Inferior parietal cortex (tissue), 1 donor: Measurements from ENCODE around the gene NR2F1.
"Not testable (repeated sequence)": the region's sequence is repeated elsewhere in the genome, so short reads cannot be mapped to it uniquely, and the experiment has no call there.

Source experiments
- DNase-seq: peaks from one replicate; pipeline ENCODE4 v3.0.0-alpha.2; 2016; ENCODE audit errors: extremely low spot score

Gene NR2F1

DNA sequence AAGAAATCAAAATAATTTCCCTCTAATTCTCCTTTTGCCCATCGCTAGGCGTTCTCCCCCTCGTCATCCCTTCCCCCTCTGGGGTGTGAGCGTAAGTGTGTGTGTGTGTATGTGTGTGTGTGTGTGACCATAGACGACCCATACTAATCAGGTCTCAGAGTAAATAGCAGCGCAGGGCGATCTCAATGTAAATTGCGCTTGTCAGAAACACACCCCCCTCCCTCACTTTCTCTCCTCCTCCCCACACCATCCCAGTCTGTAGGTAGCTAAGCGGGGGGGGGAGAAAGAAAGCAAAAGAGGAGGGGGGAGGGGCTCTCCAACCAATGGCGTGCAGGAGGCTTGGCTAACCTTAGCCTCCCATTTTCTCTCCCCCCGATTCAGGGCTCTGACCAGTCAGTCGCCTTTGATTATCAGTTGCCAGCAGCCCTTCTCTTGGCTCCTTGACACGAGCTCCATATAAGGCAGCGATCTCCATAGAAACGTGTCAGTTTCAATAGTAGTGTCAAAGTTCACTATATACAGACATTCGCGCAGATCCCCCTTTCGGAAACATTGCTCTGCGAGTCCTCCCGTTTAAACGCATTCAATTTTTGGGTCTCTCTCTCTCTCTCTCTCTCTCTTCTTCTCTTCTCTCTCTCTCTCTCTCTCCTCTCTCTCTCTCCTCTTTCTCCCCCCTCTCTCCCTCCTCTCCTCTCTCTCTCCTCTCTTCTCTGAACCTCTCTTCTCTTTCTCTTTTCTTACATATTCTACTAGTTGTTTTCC, at the start of gene NR2F1:
NR2F1 (plus strand) TSS at position 546 of the 762 bp plus-strand sequence. CDS start 1,802 bp downstream, outside the sequence.
- DNase-seq = peak; percentile 78

DNA sequence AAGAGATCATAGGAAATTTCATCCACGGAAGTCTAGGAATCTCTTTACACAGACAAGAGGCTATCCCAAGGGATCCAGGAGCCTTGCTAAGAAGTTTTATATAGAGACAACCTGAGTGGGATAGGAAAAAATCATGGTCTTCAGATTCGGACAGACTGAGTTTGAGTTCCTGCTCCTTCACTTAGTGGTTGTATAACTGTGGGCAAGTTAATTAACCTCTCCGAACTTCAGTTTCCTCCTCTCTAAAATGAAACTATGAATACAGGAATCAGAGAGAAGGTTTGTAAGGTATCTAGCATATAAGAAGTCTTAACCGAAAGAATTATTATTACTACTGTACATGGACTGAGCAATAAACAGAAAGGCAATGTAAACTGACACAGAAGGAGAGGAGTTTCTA, 37.1 kb upstream of the NR2F1 start:
- DNase-seq = no peak

DNA sequence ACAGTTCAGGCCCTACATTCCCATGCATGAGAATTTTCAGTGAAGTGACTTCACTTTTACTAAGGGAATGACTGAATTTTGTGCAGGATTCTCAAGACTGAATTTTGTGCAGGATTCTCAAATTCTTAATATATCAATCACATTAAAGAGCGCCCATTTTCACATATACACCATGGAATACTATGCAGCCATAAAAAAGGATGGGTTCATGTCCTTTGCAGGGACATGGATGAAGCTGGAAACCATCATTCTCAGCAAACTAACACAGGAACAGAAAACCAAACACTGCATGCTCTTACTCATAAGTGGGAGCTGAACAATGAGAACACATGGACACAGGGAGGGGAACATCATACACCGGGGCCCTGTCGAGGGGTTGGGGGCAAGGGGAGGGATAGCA, 33.4 kb upstream of the NR2F1 start:
- not testable (repeated sequence) for DNase-seq

DNA sequence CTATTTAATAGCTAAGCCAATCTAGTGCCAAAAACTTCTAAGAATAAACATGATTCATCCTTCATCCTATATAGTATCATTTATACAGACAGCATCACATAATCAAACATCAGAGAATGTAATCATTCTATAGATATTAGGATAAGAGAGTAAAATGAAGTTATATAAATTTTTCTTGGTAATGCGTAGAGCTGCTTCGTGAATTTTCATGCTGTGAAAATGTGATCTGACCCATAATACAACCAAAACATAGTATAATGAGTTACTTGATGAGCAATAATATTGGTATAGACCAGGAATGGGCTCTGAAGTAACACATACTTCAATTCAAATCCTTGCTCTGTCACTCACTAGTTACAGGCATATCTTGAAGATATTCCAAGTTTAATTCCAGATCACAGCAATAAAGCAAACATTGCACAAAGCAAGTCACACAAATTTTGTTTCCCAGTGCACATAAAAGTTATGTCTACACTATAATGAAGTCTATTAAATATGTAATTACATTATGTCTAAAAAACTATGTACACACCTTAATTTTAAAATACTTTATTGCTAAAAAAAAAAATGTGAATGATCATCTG, 25.9 kb upstream of the NR2F1 start:
- DNase-seq = peak; percentile 1

DNA sequence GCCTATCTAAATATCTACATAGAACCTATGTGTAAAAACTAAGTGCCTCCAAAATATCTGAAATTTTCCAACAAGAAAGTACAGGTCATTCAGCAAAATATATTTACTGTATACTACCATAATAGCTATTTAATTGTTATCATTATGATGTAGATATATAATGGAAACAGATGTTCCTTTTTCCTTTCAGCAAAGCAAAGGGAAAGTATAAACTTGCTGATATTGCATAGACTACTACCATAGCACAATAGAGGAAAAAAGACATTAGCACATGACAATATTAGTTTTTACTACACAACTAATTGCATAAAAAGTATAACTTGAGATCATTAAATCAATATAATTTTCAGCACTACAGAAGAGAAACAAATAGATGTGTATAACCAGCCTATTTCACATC, 16.9 kb upstream of the NR2F1 start:
- DNase-seq = no peak

DNA sequence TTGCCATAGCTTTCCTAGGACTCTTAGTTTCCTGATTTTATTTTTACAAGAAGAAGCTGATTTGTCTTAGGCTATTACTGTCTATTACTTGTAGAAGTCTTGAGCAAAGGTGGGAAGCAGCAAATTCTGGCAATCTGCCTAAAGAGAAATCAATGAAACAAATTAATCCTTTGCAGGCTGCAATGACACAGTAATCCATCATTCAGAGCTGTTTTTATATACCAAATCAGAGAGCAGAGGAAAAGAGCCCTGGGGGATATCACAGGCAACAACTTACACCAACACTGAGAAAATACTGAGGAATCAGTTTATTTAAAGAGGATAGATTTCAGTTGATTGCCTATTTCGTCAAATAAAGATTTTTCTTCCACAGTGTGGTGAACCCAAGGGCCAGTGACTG, 15.6 kb upstream of the NR2F1 start:
- DNase-seq = peak; percentile 20

DNA sequence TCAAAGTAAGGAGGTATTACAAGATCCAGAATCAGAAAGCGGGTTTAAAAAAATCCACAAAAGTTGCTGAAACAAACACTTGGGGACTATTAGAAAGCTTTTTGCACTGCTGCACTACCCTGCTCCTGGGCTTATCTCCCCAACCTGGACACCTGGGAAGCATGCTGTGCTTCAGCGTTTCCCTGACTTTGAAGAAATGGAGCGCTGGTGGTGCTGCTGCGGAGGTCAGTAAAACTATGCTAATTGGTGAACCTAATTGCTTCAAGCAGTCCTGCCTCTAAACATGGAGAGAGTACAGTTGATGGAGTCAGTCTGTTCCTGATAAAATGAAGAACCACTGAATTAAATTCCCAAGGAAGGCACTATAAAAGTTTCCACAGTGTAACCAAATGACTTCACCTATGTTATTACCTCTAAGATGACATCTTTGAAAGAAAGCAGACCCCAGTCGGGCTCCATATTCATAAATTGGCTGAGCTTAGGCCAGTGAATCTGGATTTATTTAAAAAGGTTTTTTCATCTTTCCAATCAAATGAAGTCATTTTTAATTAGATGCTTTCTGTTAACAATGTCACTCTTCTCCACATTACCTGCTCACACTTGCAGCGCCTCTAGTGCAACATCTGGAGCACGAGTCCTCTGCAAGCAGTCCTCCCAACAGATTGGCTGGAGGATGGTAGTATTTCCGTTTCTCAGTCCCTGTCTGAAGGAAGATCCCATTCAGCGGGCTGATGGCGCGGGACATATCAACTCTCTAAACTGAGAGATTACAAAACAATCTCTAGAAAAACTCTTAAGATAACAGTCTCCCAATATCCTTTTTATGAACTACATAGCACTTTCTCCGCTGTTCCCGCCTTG, 13.5 kb upstream of the NR2F1 start:
- no peak for DNase-seq

DNA sequence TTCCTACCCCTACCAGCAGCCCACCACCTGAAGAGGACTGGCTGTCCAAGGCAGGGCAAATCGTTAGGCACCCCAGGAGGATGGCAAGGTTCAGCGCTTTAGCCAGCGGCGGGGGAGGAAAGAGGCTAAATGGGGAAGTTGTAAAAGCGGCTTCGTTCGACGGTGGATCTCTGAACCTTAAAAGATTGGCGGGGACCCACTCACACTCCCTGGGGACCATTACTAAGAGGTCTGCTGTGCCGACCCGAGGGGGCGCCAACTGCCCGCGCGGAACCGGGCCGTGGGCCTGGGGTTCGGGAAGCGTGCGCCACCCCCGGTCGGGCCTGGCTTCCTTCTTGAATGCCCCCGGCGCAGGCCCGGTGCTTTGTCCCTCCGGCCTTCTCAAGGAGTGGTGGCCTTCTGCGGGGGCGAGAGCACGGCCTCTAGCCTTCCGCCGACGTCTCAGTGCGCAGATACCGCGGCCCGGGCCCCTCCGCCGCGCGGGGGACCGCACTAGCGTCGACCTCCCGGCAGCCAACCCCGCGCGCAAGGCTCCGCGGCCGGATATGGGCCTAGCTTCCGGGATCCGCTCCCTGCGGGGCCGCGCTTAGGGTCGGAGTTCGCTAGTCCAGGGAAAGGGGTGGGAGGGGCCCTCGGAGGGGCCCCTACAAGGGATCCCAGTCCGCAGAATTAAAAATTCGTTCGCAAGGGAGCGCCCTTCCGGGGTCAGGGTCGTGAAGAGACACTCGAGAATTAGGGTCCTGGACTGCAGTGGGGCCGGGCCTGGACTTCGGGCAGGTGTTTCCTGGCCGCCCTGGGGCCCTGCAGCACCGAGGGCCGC, 12.5 kb upstream of the NR2F1 start:
- DNase-seq = no peak

DNA sequence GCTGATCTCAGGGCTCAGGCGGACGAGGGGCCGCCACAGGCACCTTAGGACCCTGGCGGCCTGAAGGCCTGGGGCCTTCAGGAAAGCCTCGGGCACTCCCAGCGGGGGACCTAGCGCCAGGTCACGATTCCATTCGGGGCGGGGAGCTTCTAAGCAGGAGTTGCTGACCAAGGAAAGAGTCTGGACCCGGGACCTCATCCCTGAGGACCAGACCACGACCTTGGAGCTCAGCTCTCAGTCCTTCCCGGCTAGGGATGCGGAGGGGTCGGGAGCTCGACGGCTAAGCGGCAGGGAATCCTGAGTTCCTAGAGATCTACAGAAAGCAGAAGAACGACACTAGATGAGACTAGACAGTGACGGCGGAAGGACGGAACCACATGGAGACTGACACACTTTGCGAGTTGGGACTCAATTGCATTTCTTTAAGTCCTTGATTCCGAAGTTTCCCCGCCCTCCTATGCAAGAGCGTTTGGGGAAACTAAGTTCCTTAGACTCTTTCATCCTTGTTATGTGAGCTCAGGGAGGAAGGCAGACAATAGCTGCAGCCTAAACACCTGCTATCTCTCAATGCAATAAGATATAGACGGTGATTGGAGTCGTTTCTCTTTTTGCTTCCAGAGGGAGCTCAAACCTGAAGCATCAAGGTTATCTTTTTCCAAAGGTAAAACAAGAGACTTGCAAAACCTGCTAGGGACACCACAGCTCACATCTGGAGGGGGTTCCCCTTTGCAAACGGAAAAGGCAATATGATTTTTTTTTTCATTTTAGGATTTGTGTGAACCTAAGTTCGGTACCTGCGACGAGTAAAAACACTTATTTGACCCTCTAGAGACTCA, 11.7 kb upstream of the NR2F1 start:
- DNase-seq = no peak

DNA sequence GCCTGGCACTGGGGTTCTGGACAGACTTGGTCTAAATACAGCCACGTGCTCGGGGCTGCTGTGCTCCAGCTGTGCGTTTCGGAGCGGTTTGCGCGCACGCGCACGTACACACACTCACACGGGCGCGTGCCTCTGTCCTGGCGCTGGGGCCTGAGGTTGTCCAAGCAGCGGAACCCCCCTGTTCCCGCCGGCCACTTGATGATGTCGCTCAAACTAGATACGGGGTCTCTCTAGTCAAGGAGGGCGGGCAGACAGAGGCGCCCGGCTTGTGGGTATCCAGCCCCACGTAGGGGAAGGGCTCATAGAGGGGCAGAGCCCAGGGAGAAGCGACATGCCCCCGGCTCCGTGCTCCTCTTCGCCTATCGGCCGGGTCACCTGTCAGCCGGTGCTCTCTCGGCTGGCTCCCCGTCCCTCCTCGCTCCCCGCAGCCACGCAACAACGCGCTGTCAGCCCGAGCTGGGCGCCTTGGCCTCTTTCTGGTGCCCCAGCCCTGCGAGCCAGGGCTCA, 10.9 kb upstream of the NR2F1 start:
- peak; percentile 1 for DNase-seq

DNA sequence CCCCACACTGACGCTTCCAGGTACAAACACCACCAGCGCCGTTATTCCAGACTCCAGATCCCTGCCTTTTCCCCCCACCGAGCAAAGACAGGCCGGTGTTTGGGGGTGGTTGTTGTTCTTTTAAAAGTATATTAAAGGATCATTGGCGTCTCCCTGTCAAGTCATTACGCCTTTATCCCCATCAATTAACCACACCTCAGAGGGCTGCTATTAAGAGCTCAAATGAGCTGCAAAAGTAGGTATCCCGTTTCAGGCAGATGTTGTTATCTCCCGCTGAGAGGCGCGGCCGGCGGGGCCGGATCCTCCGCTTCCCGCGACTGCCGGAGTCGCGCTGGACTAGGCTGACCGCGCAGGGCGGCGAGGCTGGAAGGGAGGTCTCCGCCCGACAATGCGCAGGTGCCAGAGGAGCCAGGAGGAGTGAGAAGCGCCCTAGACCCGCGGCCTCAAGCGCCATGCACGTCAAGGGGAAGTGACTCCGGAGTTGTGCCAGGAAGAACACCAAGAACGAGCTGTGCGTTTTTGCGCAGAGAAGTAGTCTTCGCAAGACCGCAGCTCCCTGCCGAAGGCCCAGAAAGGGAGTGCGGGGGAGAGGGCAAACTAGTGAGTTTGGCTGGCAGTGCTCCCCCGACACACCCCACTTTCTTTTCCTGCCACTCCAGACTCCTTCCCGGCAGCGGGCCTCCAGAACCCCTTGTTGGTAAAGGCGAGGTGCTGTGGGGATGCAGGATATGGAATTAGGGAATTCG, 10.2 kb upstream of the NR2F1 start:
- DNase-seq = peak; percentile 20

DNA sequence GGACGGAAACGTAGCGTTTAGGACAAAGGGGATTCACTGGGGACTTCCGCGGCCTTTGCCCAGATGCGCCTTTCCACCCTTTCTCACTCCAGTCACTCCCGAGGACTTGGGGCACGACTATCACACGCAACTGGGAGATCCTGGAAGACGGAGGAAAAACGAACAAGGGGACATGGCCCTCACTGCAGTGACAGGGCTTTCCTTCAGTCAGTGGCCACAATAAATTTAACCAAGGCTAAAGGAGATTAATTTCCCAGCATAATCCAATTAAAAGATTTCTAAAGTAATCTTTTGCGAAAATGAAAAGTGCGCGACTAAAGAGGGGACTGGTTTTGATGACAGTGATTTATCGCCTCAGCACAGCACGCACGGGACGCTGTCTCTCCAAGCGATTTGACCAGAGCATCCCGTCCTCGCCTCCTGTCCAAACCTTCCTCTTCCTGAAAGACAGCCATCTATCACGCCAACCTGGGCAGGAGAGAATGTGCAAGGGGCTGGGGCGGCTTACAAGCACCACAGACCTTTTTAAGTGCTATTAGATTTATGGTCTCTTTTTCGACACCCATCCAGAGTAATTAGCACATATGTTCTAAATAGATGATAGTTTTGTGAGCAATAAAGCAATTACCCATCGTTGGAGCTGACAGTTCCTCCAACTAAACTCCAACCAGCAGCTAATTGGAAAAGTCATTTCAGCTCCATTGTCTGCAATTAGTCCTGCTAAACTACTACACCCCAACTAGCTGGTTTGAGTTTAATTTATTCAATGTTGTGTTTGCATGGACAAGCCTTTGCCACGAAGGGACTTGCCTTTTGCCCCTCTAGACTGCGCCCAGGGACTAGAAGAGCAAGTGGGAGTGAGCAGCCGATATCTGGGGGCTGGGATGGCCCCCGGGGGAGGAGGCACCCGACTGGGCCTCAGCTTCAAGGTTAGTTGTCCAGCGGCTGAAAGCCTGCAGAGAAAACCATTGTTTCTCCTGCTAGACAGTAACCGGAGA, 9.4 kb upstream of the NR2F1 start:
- peak; percentile 9 for DNase-seq

DNA sequence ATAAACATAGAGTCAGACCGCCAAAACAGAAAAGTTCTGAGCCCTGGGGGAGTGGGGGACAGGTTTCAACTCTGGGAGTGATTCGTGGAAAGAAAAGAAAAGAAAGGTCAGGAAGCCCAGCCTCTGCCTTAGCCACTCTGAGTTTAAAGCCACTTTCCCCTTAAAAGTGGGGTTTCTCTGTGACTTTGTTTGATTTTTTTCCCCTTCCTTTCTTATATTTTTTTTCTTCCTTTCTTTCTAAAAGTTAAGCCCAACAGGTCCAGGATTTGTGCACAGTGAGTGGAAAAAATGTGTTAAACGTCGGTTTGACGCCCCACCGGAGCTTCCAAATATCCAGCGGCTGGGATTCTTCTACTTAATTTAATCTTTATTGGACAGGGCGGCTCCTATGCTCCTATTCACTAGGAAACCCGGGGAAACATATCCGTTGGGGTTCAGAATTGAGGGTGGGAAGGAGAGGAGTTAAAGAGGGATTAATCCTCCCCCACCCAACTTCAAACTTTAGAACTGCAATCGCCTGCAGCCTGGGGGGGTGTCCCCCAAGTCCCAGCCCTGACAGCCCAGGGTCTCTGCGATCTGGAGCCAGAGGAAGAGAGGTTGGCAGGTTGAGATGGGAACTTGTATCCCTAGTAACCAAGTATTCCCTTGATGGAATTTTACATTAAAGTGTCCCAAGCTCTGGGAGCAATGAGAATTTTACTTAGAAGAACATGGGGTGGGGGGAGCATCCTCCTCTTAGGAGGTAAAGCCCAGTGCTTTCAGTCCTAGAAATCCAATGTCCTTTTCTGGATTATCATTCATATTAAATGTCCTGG, 8.3 kb upstream of the NR2F1 start:
- DNase-seq = no peak

DNA sequence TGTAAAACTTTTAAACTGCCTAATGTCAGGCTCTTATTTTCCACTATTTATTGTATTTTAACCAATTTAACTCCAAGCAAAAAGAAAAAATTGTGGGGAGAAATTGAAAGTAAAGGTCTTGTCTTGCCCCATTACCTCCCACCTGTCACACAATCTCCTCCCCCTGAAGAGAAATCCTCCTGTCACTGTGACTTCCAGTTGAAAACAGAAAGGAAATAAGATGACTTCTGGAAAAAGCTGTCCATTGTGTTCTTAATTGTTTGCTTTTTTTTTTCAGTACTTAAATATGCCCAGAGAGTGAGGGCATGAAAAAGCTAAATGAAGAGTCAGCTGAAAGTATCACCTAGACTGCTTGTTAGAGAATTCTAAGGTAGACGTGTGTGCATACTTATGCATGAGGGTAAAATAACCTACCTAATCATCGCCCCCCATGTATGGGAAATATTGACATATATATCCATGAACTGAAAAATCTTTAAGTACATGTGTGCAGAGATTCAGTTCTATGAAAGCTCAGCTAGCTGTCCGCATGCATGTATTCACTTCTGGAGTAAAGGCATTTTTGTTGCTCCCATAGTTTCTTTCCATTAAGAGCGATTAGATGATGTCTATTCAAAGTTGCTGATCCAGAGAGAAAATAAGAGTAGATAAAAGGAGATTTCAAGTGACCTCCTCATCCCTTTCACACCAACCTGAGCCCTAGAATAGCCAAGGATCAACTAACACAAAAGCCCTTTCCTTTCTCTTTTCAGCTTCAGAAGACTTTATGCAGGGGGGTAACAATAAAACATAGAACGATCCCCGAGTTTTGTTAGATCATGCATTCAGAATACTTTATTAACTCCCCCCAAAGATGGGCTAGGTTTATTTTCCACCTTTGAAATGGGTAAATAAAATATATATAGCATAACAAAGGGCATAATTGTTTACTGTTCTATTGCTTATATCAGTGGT, 7.3 kb upstream of the NR2F1 start:
- no peak for DNase-seq

DNA sequence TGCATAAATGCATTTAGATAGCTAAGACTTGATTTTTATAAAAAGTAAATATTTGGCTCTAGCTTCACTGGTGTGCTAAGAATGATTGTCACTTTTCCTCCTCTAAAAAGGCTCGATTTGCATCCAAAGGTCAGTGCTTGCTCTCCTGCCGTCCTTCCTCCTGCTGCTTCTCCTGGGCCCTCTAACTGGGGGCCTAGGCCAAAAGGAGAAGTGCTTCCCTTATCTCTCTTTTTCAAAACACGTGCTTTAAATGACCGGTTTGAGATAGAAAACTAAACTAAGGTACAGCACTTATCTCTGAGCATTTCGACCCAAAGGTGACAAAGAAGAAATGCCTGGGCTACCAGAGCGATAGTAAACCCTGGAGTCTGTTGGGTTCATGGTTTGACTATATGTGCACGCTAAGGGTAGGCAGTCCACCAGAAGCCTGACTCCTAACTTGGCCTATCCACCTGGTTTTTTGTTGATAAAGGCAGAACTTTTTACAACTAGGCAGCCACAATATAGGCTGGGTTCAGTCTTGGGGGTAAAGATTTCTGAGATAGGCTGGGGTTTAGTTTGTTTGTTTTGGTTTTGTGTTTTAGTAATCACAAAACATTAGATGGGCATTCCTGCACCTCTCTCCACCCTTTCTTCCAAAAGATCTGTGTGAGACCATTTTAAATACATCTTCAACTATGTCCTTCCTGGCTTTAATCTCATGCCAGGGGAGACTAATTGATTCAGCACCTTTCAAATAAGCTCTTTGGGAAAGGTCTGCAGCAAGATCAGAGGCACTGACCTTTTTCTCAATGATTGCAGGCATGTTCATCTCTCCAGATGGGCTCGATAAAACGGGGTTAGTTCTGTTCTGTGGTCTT, 5.8 kb upstream of the NR2F1 start:
- DNase-seq = no peak
